Body of pancreas (tissue), 4 donors: Measurements from ENCODE around the gene ASTN2.

Source experiments
- CTCF ChIP-seq, 7 experiments: fragments of 450-650 bp in 4 of 7; fragments of 200-600 bp in 3 of 7; sonication (generic) in 3 of 7; IDR thresholded peaks; one replicate each; pipeline ENCODE4 v1.5.1; 2016 to 2019; ENCODE audit warnings: antibody characterized with exemption in 7 of 7
- POLR2A ChIP-seq, 3 donors: fragments of 450-650 bp; IDR thresholded peaks; one replicate each; pipeline ENCODE4 v1.6.1; 2016; ENCODE audit warnings: antibody characterized with exemption in 3 of 3, mild to moderate bottlenecking in 2 of 3

DNA sequence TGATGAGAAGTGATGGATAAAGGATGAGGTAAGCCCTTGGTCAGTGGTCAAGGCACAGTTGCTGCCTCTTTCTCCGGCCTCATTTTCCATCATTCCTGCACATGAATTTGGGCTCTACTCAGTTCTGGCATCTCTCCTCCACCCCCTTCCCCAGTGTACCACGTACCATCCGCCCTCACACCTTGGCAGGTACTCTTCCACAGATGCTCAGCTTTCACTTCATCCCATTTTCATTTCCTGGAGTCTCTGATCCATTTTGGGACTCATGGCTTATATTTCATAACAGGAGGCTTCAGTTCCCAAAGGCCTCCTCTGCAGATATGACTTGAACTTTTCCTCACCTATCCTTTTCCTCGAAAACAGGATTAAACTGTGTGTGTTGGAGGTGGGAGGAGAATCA lies 326.7 kb downstream of the ASTN2 start:
- TF ChIP-seq CTCF (IDR thresholded peaks at IDR 0.05) (no peak), POLR2A (IDR thresholded peaks at IDR 0.05) (no peak)
